H1 (cell line): ENCODE measurements around the gene CCR3. TPM values are rescaled to one million over a fixed set of nuclear protein-coding genes. Genes with fewer than 3 reads are reported as not detected.

Experiments
- EGR1 ChIP-seq: IDR thresholded peaks from 2 replicates; pipeline ENCODE4 v1.6.1; 2011; ENCODE audit warnings: low read depth, low read length, borderline replicate concordance
- EZH2 ChIP-seq: fragments of 200-600 bp; sonication (generic); IDR thresholded peaks from 2 replicates; pipeline ENCODE4 v1.7.1; 2012; ENCODE audit warnings: low read depth, mild to moderate bottlenecking, moderate library complexity, low read length, inconsistent platforms; ENCODE audit not compliant: severe bottlenecking
- HDAC6 ChIP-seq: IDR thresholded peaks from one replicate; pipeline ENCODE4 v1.7.1; 2012; ENCODE audit warnings: low read depth, mild to moderate bottlenecking, inconsistent platforms, low read length, moderate library complexity
- KDM4A ChIP-seq: IDR thresholded peaks from one replicate; pipeline ENCODE4 v1.7.1; 2012; ENCODE audit warnings: low read depth, mild to moderate bottlenecking, moderate library complexity, low read length, inconsistent platforms; ENCODE audit not compliant: severe bottlenecking
- POLR2AphosphoS5 ChIP-seq: IDR thresholded peaks from 2 replicates; pipeline ENCODE4 v1.6.1; 2011; ENCODE audit warnings: low read depth, low read length
- SIN3A ChIP-seq, 2 experiments: IDR thresholded peaks in 1 of 2; conservative IDR thresholded peaks in 1 of 2; 2 replicates each; pipeline ENCODE4 v1.6.1; 2011 to 2012; ENCODE audit warnings: low read length in 2 of 2, improper control_type of control experiment in 1 of 2, low read depth in 1 of 2, mild to moderate bottlenecking in 1 of 2
- TEAD4 ChIP-seq: IDR thresholded peaks from 2 replicates; pipeline ENCODE4 v1.6.1; 2012; ENCODE audit warnings: low read depth, low read length, inconsistent platforms, mixed read lengths
- ZNF274 ChIP-seq: IDR thresholded peaks from 2 replicates; pipeline ENCODE4 v1.7.0; 2012; ENCODE audit warnings: low read length, borderline replicate concordance; ENCODE audit errors: extremely low read depth
- polyA plus RNA-seq, 7 experiments: library from polyadenylated mRNA; depleted of rRNA in 3 of 7; stranded (reverse) in 5 of 7; unstranded in 2 of 7; fragments of >200 nt in 5 of 7; fragments of 200-250 nt in 2 of 7; gene quantifications; 1 replicate in 5 of 7; 2 replicates in 1 of 7; 4 replicates in 1 of 7; pipeline versions ENCODE4 v1.2.1 to v1.2.3, GENCODE V29; 2011 to 2013; ENCODE audit warnings: missing spikeins in 2 of 7, mixed read lengths in 2 of 7
- total RNA-seq: library from RNA; stranded (reverse); fragmentation: NEBNext Ultra II Directional; extraction: Animal tissue kit (Norgen Biotek cat#: 25700); gene quantifications from 2 replicates; pipeline ENCODE4 v1.2.1, GENCODE V29; 2021
- TF ChIP-seq, protein P1 (sequence below): fragments of 300-600 bp; sonication (generic); IDR thresholded peaks from 2 replicates; pipeline ENCODE4 v1.7.1; 2012; ENCODE audit warnings: low read length, moderate library complexity, mild to moderate bottlenecking, inconsistent platforms; ENCODE audit not compliant: insufficient replicate concordance
- TF ChIP-seq, protein P2 (sequence below): IDR thresholded peaks from 2 replicates; pipeline ENCODE4 v1.6.1; 2012; ENCODE audit warnings: inconsistent platforms

CCR3 gene
- total and polyA plus RNA-seq, 2 of the 8 experiments (the other 6 are each of a cell fraction or from before 2014, with no cell fraction given) = not detected

DNA sequence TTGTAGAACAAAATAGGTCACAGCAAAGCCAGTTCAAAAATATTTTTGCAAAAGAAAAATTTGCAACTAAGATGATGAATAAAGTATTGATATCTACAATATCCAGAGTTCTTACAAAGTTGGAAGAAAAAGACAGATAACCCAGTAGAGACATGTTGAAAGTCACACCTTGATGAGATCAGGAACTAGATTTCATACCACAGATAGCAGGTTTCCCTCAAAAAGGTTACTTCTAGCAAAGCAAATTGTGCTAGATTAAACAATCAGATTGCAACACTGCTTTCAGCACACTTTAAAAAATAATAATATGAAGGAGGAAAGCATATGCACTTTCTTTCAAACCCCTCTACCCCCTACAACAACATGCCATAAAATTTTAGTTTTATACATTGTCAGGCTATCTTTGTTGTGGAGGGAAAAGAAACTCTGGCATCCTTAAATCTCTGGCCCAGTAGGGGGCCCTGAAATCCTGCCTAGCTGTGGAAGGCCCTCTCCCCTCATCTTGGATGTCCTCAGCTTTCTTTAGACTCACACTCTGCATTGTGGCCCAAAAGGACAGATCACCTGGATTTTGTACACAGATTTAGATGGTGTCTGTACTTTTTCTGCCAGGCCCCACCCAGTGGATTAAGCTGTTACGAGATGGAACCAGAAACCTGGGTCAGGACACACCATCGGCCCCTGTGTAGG lies 50.9 kb downstream of the CCR3 start (continued):
- TF ChIP-seq, protein P1, sequence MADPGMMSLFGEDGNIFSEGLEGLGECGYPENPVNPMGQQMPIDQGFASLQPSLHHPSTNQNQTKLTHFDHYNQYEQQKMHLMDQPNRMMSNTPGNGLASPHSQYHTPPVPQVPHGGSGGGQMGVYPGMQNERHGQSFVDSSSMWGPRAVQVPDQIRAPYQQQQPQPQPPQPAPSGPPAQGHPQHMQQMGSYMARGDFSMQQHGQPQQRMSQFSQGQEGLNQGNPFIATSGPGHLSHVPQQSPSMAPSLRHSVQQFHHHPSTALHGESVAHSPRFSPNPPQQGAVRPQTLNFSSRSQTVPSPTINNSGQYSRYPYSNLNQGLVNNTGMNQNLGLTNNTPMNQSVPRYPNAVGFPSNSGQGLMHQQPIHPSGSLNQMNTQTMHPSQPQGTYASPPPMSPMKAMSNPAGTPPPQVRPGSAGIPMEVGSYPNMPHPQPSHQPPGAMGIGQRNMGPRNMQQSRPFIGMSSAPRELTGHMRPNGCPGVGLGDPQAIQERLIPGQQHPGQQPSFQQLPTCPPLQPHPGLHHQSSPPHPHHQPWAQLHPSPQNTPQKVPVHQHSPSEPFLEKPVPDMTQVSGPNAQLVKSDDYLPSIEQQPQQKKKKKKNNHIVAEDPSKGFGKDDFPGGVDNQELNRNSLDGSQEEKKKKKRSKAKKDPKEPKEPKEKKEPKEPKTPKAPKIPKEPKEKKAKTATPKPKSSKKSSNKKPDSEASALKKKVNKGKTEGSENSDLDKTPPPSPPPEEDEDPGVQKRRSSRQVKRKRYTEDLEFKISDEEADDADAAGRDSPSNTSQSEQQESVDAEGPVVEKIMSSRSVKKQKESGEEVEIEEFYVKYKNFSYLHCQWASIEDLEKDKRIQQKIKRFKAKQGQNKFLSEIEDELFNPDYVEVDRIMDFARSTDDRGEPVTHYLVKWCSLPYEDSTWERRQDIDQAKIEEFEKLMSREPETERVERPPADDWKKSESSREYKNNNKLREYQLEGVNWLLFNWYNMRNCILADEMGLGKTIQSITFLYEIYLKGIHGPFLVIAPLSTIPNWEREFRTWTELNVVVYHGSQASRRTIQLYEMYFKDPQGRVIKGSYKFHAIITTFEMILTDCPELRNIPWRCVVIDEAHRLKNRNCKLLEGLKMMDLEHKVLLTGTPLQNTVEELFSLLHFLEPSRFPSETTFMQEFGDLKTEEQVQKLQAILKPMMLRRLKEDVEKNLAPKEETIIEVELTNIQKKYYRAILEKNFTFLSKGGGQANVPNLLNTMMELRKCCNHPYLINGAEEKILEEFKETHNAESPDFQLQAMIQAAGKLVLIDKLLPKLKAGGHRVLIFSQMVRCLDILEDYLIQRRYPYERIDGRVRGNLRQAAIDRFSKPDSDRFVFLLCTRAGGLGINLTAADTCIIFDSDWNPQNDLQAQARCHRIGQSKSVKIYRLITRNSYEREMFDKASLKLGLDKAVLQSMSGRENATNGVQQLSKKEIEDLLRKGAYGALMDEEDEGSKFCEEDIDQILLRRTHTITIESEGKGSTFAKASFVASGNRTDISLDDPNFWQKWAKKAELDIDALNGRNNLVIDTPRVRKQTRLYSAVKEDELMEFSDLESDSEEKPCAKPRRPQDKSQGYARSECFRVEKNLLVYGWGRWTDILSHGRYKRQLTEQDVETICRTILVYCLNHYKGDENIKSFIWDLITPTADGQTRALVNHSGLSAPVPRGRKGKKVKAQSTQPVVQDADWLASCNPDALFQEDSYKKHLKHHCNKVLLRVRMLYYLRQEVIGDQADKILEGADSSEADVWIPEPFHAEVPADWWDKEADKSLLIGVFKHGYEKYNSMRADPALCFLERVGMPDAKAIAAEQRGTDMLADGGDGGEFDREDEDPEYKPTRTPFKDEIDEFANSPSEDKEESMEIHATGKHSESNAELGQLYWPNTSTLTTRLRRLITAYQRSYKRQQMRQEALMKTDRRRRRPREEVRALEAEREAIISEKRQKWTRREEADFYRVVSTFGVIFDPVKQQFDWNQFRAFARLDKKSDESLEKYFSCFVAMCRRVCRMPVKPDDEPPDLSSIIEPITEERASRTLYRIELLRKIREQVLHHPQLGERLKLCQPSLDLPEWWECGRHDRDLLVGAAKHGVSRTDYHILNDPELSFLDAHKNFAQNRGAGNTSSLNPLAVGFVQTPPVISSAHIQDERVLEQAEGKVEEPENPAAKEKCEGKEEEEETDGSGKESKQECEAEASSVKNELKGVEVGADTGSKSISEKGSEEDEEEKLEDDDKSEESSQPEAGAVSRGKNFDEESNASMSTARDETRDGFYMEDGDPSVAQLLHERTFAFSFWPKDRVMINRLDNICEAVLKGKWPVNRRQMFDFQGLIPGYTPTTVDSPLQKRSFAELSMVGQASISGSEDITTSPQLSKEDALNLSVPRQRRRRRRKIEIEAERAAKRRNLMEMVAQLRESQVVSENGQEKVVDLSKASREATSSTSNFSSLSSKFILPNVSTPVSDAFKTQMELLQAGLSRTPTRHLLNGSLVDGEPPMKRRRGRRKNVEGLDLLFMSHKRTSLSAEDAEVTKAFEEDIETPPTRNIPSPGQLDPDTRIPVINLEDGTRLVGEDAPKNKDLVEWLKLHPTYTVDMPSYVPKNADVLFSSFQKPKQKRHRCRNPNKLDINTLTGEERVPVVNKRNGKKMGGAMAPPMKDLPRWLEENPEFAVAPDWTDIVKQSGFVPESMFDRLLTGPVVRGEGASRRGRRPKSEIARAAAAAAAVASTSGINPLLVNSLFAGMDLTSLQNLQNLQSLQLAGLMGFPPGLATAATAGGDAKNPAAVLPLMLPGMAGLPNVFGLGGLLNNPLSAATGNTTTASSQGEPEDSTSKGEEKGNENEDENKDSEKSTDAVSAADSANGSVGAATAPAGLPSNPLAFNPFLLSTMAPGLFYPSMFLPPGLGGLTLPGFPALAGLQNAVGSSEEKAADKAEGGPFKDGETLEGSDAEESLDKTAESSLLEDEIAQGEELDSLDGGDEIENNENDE = no peak
- no peak for TF ChIP-seq TEAD4
- TF ChIP-seq POLR2AphosphoS5 = no peak
- TF ChIP-seq EZH2 = no peak
- no peak for TF ChIP-seq KDM4A
- no peak for TF ChIP-seq ZNF274
- no peak for TF ChIP-seq EGR1
- TF ChIP-seq, protein P2, sequence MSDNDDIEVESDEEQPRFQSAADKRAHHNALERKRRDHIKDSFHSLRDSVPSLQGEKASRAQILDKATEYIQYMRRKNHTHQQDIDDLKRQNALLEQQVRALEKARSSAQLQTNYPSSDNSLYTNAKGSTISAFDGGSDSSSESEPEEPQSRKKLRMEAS = no peak
- no peak for TF ChIP-seq SIN3A (conservative IDR thresholded peaks at IDR 0.05 in 1 of 2, IDR thresholded peaks at IDR 0.05 in 1 of 2; ENCODE audit: low read depth in 1 of 2, low read length in 2 of 2)
- no peak for TF ChIP-seq HDAC6
